Glutamatergic neuron (in vitro differentiated cells): ENCODE measurements around the gene CPD. TPM values are rescaled to one million over a fixed set of nuclear protein-coding genes. Genes with fewer than 3 reads are reported as not detected.

Source experiments
- DNase-seq: peaks from one replicate; pipeline ENCODE4 v3.0.0; 2022
- H3K27ac Mint-ChIP-seq: one replicate; pipeline ENCODE4 v1.8.0; 2020; ENCODE audit warnings: mild to moderate bottlenecking, mixed read lengths, inconsistent platforms; ENCODE audit not compliant: unreplicated experiment
- H3K27me3 Mint-ChIP-seq: one replicate; pipeline ENCODE4 v1.8.0; 2020; ENCODE audit warnings: mild to moderate bottlenecking, moderate library complexity, mixed read lengths, inconsistent platforms; ENCODE audit not compliant: unreplicated experiment
- H3K36me3 Mint-ChIP-seq: one replicate; pipeline ENCODE4 v1.8.0; 2020; ENCODE audit warnings: mild to moderate bottlenecking, mixed read lengths, inconsistent platforms; ENCODE audit not compliant: unreplicated experiment
- H3K4me1 Mint-ChIP-seq: one replicate; pipeline ENCODE4 v1.8.0; 2020; ENCODE audit warnings: mild to moderate bottlenecking, low read depth, mixed read lengths, inconsistent platforms; ENCODE audit not compliant: unreplicated experiment
- H3K4me3 Mint-ChIP-seq: one replicate; pipeline ENCODE4 v1.8.0; 2020; ENCODE audit warnings: mild to moderate bottlenecking, mixed read lengths, inconsistent platforms; ENCODE audit not compliant: unreplicated experiment
- H3K9me3 Mint-ChIP-seq: one replicate; pipeline ENCODE4 v1.8.0; 2020; ENCODE audit warnings: mild to moderate bottlenecking, moderate library complexity, mixed read lengths, inconsistent platforms; ENCODE audit not compliant: unreplicated experiment
- total RNA-seq: library from RNA; stranded (reverse); fragmentation: NEBNext Ultra II Directional; extraction: Animal tissue kit (Norgen Biotek cat#: 25700); gene quantifications from one replicate; pipeline ENCODE4 v1.2.1, GENCODE V29; 2021; ENCODE audit not compliant: unreplicated experiment
- TF ChIP-seq, protein P1 (sequence below): fragments of 200-600 bp; sonication (generic); IDR thresholded peaks from one replicate; pipeline ENCODE4 v1.5.0; 2021; ENCODE audit not compliant: partially characterized antibody, unreplicated experiment

The CPD gene
- total RNA-seq, 1 donor from 2014 or later = 29.8 TPM

DNA sequence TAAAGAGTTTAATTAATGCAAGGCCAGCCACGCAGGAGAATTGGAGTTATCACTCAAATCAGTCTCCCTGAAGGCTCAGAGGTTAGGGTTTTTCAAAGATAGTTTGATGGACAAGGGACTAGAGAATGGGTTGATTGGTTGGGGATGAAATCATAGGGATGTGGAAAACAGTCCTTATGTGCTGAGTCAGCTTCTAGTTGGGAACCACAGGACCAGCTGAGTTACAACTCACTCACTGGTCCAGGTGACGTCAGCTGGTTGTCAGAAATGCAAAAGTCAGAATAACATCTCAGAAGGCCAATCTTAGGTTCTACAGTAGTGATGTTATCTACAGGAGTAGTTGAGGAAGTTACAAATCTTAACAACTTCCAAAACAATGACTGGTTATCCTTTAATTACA is 47.6 kb downstream of the CPD start:
- Mint-ChIP-seq H3K4me1 (peaks cover 3% of the 10 kb centered on the region), H3K9me3 (no peaks in the 10 kb centered on the region), H3K4me3 (no peak overlapping the region), H3K27ac (no peak overlapping the region), H3K36me3 (no peaks in the 10 kb centered on the region), H3K27me3 (no peaks in the 10 kb centered on the region)
- DNase-seq = no peak
- TF ChIP-seq, protein P1, sequence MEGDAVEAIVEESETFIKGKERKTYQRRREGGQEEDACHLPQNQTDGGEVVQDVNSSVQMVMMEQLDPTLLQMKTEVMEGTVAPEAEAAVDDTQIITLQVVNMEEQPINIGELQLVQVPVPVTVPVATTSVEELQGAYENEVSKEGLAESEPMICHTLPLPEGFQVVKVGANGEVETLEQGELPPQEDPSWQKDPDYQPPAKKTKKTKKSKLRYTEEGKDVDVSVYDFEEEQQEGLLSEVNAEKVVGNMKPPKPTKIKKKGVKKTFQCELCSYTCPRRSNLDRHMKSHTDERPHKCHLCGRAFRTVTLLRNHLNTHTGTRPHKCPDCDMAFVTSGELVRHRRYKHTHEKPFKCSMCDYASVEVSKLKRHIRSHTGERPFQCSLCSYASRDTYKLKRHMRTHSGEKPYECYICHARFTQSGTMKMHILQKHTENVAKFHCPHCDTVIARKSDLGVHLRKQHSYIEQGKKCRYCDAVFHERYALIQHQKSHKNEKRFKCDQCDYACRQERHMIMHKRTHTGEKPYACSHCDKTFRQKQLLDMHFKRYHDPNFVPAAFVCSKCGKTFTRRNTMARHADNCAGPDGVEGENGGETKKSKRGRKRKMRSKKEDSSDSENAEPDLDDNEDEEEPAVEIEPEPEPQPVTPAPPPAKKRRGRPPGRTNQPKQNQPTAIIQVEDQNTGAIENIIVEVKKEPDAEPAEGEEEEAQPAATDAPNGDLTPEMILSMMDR = no peak

DNA sequence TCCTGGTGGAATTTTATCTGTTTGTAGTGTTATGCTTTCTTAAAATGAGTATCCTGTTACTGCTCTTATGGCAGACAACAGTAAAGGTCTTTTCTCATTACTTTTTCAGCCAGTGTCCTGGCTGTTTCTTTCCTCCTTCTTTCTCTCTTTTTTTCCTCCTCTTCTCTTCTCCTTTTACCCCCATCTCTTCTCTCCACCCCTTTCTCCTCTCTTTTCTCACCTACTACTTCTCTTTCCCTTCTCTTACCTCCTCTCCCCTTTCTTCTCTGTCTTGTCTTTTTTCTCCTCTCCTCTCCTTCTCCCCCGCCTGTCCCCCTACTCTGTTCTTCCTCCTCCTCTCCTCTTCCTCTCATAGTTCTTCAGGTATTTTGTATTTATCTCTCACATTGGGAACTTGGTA is 48.9 kb downstream of the CPD start:
- DNase-seq = no peak
- Mint-ChIP-seq H3K36me3 (no peaks in the 10 kb centered on the region), H3K4me1 (peaks cover 3% of the 10 kb centered on the region), H3K9me3 (no peaks in the 10 kb centered on the region), H3K27ac (no peak overlapping the region), H3K4me3 (no peak overlapping the region), H3K27me3 (no peaks in the 10 kb centered on the region)
- TF ChIP-seq, protein P1 = no peak

GRCh38 chr17:30429155-30429554 is 50.4 kb downstream of the CPD start:
- TF ChIP-seq, protein P1 = no peak
- no peak overlapping the region for H3K27ac Mint-ChIP-seq
- H3K27me3 Mint-ChIP-seq = no peaks in the 10 kb centered on the region
- H3K4me3 Mint-ChIP-seq = no peak overlapping the region
- H3K9me3 Mint-ChIP-seq = no peaks in the 10 kb centered on the region
- DNase-seq = no peak
- no peaks in the 10 kb centered on the region for H3K36me3 Mint-ChIP-seq
- H3K4me1 Mint-ChIP-seq = peaks cover 3% of the 10 kb centered on the region

DNA sequence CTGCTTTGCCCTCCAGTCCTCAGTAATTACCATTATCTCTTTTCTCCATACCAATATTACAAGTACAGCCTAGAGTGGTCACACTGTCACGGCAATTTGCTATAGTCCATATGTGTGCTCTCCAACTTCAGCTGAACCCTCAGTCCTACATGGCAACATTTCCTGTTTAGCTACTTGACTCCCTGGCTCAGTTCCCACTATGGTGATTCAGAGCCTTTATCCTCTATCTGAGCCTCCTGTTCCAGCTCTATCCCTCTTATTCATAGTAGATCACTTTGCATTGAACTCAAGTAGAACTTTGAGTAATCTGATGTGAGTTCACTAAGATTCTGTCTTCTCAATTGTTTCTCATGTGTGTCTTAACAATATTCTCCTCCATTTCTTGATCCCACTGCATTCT is 54.8 kb downstream of the CPD start:
- Mint-ChIP-seq H3K27ac (no peak overlapping the region), H3K9me3 (no peaks in the 10 kb centered on the region), H3K4me3 (no peak overlapping the region), H3K36me3 (no peaks in the 10 kb centered on the region), H3K27me3 (no peaks in the 10 kb centered on the region), H3K4me1 (no peaks in the 10 kb centered on the region)
- TF ChIP-seq, protein P1 = no peak
- DNase-seq = no peak

DNA sequence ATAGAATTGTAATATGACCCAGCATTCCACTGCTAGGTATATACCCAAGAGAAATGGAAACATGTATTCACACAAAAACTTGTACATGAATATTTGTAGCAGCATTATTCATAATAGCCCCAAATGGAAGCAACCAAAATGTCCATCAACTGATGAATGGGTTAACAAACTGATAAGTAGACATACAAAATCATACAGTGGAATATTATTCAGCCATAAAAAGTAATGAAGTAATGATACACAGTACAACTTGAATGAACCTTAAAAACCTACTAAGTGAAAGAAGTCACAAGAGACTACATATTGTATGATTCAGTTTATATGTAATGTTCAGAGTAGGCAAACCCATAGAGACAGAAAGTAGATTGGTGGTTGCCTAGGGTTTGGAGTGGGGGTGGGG is 58.0 kb downstream of the CPD start:
- no peak for DNase-seq
- H3K36me3 Mint-ChIP-seq = no peaks in the 10 kb centered on the region
- no peaks in the 10 kb centered on the region for H3K4me1 Mint-ChIP-seq
- H3K27me3 Mint-ChIP-seq = no peaks in the 10 kb centered on the region
- TF ChIP-seq, protein P1 = no peak
- no peaks in the 10 kb centered on the region for H3K9me3 Mint-ChIP-seq
- H3K27ac Mint-ChIP-seq = no peak overlapping the region
- H3K4me3 Mint-ChIP-seq = no peak overlapping the region
